Measurements from ENCODE around the gene GPN2. TPM values are rescaled to one million over a fixed set of nuclear protein-coding genes. Genes with fewer than 3 reads are reported as not detected.

GPN2 gene
- total RNA-seq, 2 experiments from 2014 or later = 17.5 to 46.6 TPM

DNA sequence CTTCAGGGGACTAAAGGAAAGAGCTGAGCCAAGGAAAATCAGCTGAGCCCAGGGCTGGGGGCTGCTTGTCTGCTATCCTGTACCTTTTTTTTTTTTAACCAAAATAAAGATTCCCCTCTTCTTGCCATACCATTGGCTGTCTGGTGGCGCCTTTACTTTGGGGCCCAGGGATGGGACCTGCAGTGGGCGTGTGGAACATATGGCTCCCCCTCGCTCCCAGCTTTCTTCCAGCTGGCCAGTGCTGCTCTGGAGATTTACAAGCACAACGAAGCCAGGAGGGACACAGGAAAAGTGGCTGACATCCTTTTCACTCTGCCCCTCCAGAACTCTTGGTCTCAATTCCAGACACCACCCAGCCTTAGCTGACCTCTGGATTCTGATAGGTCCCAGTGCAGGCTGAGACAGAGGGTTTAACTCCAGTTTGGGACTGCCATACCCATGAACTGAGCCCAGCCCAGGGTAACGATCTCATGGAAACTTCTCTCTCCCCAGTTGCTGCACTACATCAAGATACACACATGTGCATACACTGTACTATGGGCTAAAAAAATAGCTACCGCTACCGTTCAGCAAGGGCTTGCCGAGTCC is 32.5 kb downstream of the GPN2 start:
- Histone ChIP-seq H3K79me2 (ENCODE audit: insufficient read depth, low read depth, low read length) (no peaks in the 10 kb centered on the region), H3K9me2 (ENCODE audit: insufficient read depth, low read length) (no peaks in the 10 kb centered on the region), H2AFZ (ENCODE audit: low read length) (no peak overlapping the region), H3K4me1 (ENCODE audit: insufficient read depth, low read length, poor library complexity, severe bottlenecking) (peaks cover 5% of the 10 kb centered on the region), H3K4me3 (ENCODE audit: low read depth, low read length, poor library complexity, severe bottlenecking) (no peak overlapping the region), H4K20me1 (ENCODE audit: insufficient read depth, low read length) (no peaks in the 10 kb centered on the region), H3K9me3 (ENCODE audit: low read length) (no peaks in the 10 kb centered on the region), H3K4me2 (ENCODE audit: low read length) (no peak overlapping the region), H3K36me3 (ENCODE audit: insufficient read depth, low read length) (peaks cover 18% of the 10 kb centered on the region; the same call in 1 of the 2 replicates), H3K27ac (ENCODE audit: low read depth, low read length, poor library complexity, severe bottlenecking) (no peak overlapping the region)
- ChIA-PET POLR2A (interaction anchor here (0.6 to 2.6 kb wide), 3 partner anchors 10 to 46 kb away, joined by 3 to 8 read pairs (median 3); no protein-coding TSS in a partner anchor), CTCF (ENCODE audit: unreplicated experiment) (no interaction called here)
- no TSS peak for BruUV-seq (replicated peaks)
- no peak for DNase-seq (ENCODE audit: low spot score)
- intact Hi-C loops (cut with micrococcal nuclease; ENCODE audit: unreplicated experiment) = no loop called here
- TF ChIP-seq, protein P1, sequence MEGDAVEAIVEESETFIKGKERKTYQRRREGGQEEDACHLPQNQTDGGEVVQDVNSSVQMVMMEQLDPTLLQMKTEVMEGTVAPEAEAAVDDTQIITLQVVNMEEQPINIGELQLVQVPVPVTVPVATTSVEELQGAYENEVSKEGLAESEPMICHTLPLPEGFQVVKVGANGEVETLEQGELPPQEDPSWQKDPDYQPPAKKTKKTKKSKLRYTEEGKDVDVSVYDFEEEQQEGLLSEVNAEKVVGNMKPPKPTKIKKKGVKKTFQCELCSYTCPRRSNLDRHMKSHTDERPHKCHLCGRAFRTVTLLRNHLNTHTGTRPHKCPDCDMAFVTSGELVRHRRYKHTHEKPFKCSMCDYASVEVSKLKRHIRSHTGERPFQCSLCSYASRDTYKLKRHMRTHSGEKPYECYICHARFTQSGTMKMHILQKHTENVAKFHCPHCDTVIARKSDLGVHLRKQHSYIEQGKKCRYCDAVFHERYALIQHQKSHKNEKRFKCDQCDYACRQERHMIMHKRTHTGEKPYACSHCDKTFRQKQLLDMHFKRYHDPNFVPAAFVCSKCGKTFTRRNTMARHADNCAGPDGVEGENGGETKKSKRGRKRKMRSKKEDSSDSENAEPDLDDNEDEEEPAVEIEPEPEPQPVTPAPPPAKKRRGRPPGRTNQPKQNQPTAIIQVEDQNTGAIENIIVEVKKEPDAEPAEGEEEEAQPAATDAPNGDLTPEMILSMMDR (conservative IDR thresholded peaks at IDR 0.05; ENCODE audit: low read length) = no peak

DNA sequence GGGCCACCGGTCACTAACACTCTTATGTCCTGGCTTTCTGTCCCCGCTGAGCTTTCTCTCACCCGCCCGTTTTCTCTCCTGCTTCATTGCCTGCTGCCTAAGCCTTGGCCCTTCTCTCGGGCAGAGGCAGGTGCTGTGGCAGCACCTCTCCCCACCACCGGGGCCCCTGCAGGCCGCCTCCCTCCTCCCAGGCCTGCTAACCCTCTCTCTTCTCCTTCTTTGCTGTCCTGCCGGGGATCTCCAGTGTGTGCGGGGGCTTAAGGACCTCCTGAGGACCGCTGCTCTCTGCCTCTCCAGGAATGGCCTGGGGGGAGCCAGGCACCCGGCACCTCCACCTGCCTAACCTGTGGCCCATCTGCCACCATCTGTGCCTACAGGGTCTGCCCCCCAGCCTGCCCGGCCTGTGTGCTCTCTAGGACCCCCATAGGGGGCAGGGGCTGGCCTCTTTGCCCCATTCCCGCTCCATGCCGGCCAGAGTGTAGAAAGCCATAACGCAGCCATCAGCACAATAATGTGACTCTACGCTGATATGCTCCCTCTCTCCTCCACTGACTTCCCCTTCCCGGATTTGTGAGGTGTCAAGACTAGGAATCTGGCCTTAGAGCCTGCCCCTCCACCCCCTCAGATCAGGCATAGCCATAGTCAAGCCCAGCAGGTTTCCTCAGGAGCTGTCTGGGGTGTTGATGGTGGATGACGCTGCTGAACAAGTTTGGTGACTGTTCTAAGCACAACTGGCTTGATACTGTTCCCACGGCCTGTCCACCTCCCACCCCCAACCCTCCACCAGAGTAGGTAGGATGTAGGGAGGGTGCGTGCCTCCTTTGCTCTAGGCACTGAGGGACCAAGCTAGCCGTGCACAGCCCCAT is 33.2 kb downstream of the GPN2 start:
- H3K36me3 ChIP-seq (ENCODE audit: insufficient read depth, low read length) = peaks cover 25% of the 10 kb centered on the region; the same call in 1 of the 2 replicates
- H3K4me1 ChIP-seq (ENCODE audit: insufficient read depth, low read length, poor library complexity, severe bottlenecking) = no peaks in the 10 kb centered on the region
- H3K4me3 ChIP-seq (ENCODE audit: low read depth, low read length, poor library complexity, severe bottlenecking) = no peak overlapping the region
- H3K9me2 ChIP-seq (ENCODE audit: insufficient read depth, low read length) = no peaks in the 10 kb centered on the region
- no TSS peak for BruUV-seq (replicated peaks)
- ChIA-PET CTCF (ENCODE audit: unreplicated experiment) (no interaction called here), POLR2A (interaction anchor here (0.7 to 3.6 kb wide), 2 partner anchors 8 to 14 kb away, joined by 3 to 15 read pairs; no protein-coding TSS in a partner anchor)
- intact Hi-C loops (cut with micrococcal nuclease; ENCODE audit: unreplicated experiment) = no loop called here
- no peaks in the 10 kb centered on the region for H3K79me2 ChIP-seq (ENCODE audit: insufficient read depth, low read depth, low read length)
- no peaks in the 10 kb centered on the region for H3K9me3 ChIP-seq (ENCODE audit: low read length)
- no peak overlapping the region for H3K27ac ChIP-seq (ENCODE audit: low read depth, low read length, poor library complexity, severe bottlenecking)
- DNase-seq (ENCODE audit: low spot score) = no peak
- no peaks in the 10 kb centered on the region for H4K20me1 ChIP-seq (ENCODE audit: insufficient read depth, low read length)
- no peak overlapping the region for H2AFZ ChIP-seq (ENCODE audit: low read length)
- TF ChIP-seq, protein P1 (conservative IDR thresholded peaks at IDR 0.05; ENCODE audit: low read length) = no peak
- TF ChIP-seq EZH2phosphoT487 (IDR thresholded peaks at IDR 0.05; ENCODE audit: borderline replicate concordance, low read depth, low read length) = no peak
- no peak overlapping the region for H3K4me2 ChIP-seq (ENCODE audit: low read length)

- Histone ChIP-seq H3K27ac (ENCODE audit: low read depth, low read length, poor library complexity, severe bottlenecking) (no peak overlapping the region), H2AFZ (ENCODE audit: low read length) (no peak overlapping the region), H3K4me1 (ENCODE audit: insufficient read depth, low read length, poor library complexity, severe bottlenecking) (no peaks in the 10 kb centered on the region), H3K4me3 (ENCODE audit: low read depth, low read length, poor library complexity, severe bottlenecking) (no peak overlapping the region), H3K79me2 (ENCODE audit: insufficient read depth, low read depth, low read length) (no peaks in the 10 kb centered on the region), H3K36me3 (ENCODE audit: insufficient read depth, low read length) (peaks cover 32% of the 10 kb centered on the region; the same call in 1 of the 2 replicates), H3K9me2 (ENCODE audit: insufficient read depth, low read length) (no peaks in the 10 kb centered on the region), H3K4me2 (ENCODE audit: low read length) (no peak overlapping the region), H3K9me3 (ENCODE audit: low read length) (no peaks in the 10 kb centered on the region), H4K20me1 (ENCODE audit: insufficient read depth, low read length) (no peaks in the 10 kb centered on the region)
- no TSS peak for BruUV-seq (replicated peaks)
- DNase-seq (ENCODE audit: low spot score) = no peak
- ChIA-PET POLR2A (interaction anchor here (0.7 to 3.6 kb wide), 2 partner anchors 9 to 14 kb away, joined by 3 to 15 read pairs; no protein-coding TSS in a partner anchor), CTCF (ENCODE audit: unreplicated experiment) (no interaction called here)
- intact Hi-C loops (cut with micrococcal nuclease; ENCODE audit: unreplicated experiment) = no loop called here
- TF ChIP-seq, protein P1 (conservative IDR thresholded peaks at IDR 0.05; ENCODE audit: low read length) = no peak
- no peak for TF ChIP-seq EZH2phosphoT487 (IDR thresholded peaks at IDR 0.05; ENCODE audit: borderline replicate concordance, low read depth, low read length)
Observed at GRCh38 chr1:26856181-26856580, 33.9 kb downstream of the GPN2 start.
